HepG2 (cell line): ENCODE data around the gene TMEM184B. TPM values are rescaled to one million over a fixed set of nuclear protein-coding genes. Genes with fewer than 3 reads are reported as not detected.

Experiments used
- ATF4 ChIP-seq, 2 experiments: fragments of 450-650 bp in 1 of 2; sonication (generic) in 1 of 2; formaldehyde crosslinking; IDR thresholded peaks; 2 replicates each; pipeline versions ENCODE4 v1.5.0 to v1.8.0; 2020 to 2022; ENCODE audit warnings: mild to moderate bottlenecking in 1 of 2, missing genetic modification reagents in 1 of 2
- ERF ChIP-seq: IDR thresholded peaks from 2 replicates; pipeline ENCODE4 v1.6.1; 2018; ENCODE audit warnings: missing biosample characterization, missing genetic modification reagents
- GABPB1 ChIP-seq: IDR thresholded peaks from 2 replicates; pipeline ENCODE4 v1.6.1; 2016; ENCODE audit warnings: mild to moderate bottlenecking, missing genetic modification reagents, moderate library complexity, missing compliant biosample characterization
- HHEX ChIP-seq: IDR thresholded peaks from 2 replicates; pipeline ENCODE4 v1.6.1; 2016; ENCODE audit warnings: control low read depth
- JDP2 ChIP-seq: sonication (generic); formaldehyde crosslinking; IDR thresholded peaks from 2 replicates; pipeline ENCODE4 v1.8.1; 2022; ENCODE audit warnings: missing genetic modification reagents, borderline replicate concordance
- MAZ ChIP-seq, 2 experiments: sonication (generic) in 1 of 2; formaldehyde crosslinking in 1 of 2; IDR thresholded peaks; 2 replicates each; pipeline versions ENCODE4 v1.5.0 to v1.6.1; 2012 to 2020; ENCODE audit warnings: low read depth in 2 of 2, mild to moderate bottlenecking in 2 of 2, borderline replicate concordance in 1 of 2, improper control_type of control experiment in 1 of 2, low read length in 1 of 2, missing genetic modification reagents in 1 of 2, moderate library complexity in 1 of 2
- NBN ChIP-seq: fragments of 450-650 bp; conservative IDR thresholded peaks from 2 replicates; pipeline ENCODE4 v1.6.1; 2017
- RBFOX2 ChIP-seq: fragments of 200-400 bp; formaldehyde crosslinking; IDR thresholded peaks from 2 replicates; pipeline ENCODE4 v1.6.1; 2017; ENCODE audit warnings: low read depth, mild to moderate bottlenecking, low read length
- SOX5 ChIP-seq: IDR thresholded peaks from 2 replicates; pipeline ENCODE4 v1.6.1; 2016; ENCODE audit warnings: borderline replicate concordance
- SOX6 ChIP-seq, 2 experiments: fragments of 450-650 bp in 1 of 2; sonication (generic) in 1 of 2; formaldehyde crosslinking in 1 of 2; IDR thresholded peaks; 2 replicates each; pipeline versions ENCODE4 v1.4.0 to v1.6.1; 2017 to 2020; ENCODE audit warnings: antibody characterized with exemption in 1 of 2, mild to moderate bottlenecking in 1 of 2, missing genetic modification reagents in 1 of 2
- TEAD3 ChIP-seq: optimal IDR thresholded peaks from 2 replicates; pipeline ENCODE3; 2016; ENCODE audit warnings: borderline replicate concordance
- ZNF331 ChIP-seq: sonication (generic); formaldehyde crosslinking; IDR thresholded peaks from 2 replicates; pipeline ENCODE4 v1.4.0; 2020; ENCODE audit warnings: missing genetic modification reagents
- ZNF441 ChIP-seq: sonication (generic); formaldehyde crosslinking; IDR thresholded peaks from 2 replicates; pipeline ENCODE4 v1.7.0; 2021; ENCODE audit warnings: missing genetic modification reagents, borderline replicate concordance
- ZNF879 ChIP-seq: sonication (generic); formaldehyde crosslinking; IDR thresholded peaks from 2 replicates; pipeline ENCODE4 v1.8.1; 2023; ENCODE audit warnings: missing genetic modification reagents
- polyA plus RNA-seq, 8 experiments: library from polyadenylated mRNA; depleted of rRNA in 3 of 8; stranded (reverse) in 7 of 8; unstranded in 1 of 8; fragments of >200 nt; fragmentation: Illumina TruSeq in 4 of 8; extraction: Trizol in 4 of 8; gene quantifications; 2 replicates each; pipeline versions ENCODE4 v1.2.1 to v1.2.3, GENCODE V29; 2011 to 2016; ENCODE audit warnings: low read depth in 4 of 8, missing spikeins in 1 of 8, mixed read lengths in 1 of 8; ENCODE audit not compliant: insufficient read depth in 1 of 8
- total RNA-seq, 5 experiments: library from RNA; depleted of rRNA; stranded (reverse); fragments of >200 nt; fragmentation: Illumina TruSeq; extraction: Trizol; gene quantifications; 2 replicates each; pipeline ENCODE4 v1.2.3, GENCODE V29; 2016; ENCODE audit warnings: low read depth in 1 of 5
- TF ChIP-seq, protein P1 (sequence below): sonication (generic); formaldehyde crosslinking; IDR thresholded peaks from 2 replicates; pipeline ENCODE4 v1.4.0; 2020; ENCODE audit warnings: mild to moderate bottlenecking, missing genetic modification reagents

TMEM184B gene
- total and polyA plus RNA-seq, 2 of the 13 experiments (the other 11 are each of a cell fraction or from before 2014, with no cell fraction given) = 15.9 to 16.0 TPM

- TF ChIP-seq ERF (CRISPR knock-in tag) (no peak), GABPB1 (CRISPR knock-in tag) (peak; percentile 21; the same call in 1 of the 2 replicates), SOX6 (IDR thresholded peaks at IDR 0.05) (no peak), SOX6 (CRISPR knock-in tag; IDR thresholded peaks at IDR 0.05) (0 out of 2 replicates have a peak, but pooled peaks have one; percentile 18), MAZ (IDR thresholded peaks at IDR 0.05; ENCODE audit: borderline replicate concordance, low read depth, low read length) (peak; percentile 56; the same call in 1 of the 2 replicates), MAZ (CRISPR knock-in tag; IDR thresholded peaks at IDR 0.05; ENCODE audit: low read depth) (peak; percentile 33; the same call in 1 of the 2 replicates), HHEX (CRISPR knock-in tag) (no peak), TEAD3 (CRISPR knock-in tag) (no peak), ATF4 (CRISPR knock-in tag; IDR thresholded peaks at IDR 0.05) (peak in 1 of 2 experiments; percentile 46; a peak in 2 of 4 replicates), ZNF441 (CRISPR knock-in tag) (peak; percentile 56; the same call in 1 of the 2 replicates), JDP2 (CRISPR knock-in tag) (no peak; the same call in 1 of the 2 replicates), ZNF879 (CRISPR knock-in tag) (no peak), NBN (no peak), ZNF331 (CRISPR knock-in tag) (no peak), RBFOX2 (peak; percentile 23; the same call in 1 of the 2 replicates), SOX5 (0 out of 2 replicates have a peak, but pooled peaks have one; percentile 8)
- TF ChIP-seq, protein P1, sequence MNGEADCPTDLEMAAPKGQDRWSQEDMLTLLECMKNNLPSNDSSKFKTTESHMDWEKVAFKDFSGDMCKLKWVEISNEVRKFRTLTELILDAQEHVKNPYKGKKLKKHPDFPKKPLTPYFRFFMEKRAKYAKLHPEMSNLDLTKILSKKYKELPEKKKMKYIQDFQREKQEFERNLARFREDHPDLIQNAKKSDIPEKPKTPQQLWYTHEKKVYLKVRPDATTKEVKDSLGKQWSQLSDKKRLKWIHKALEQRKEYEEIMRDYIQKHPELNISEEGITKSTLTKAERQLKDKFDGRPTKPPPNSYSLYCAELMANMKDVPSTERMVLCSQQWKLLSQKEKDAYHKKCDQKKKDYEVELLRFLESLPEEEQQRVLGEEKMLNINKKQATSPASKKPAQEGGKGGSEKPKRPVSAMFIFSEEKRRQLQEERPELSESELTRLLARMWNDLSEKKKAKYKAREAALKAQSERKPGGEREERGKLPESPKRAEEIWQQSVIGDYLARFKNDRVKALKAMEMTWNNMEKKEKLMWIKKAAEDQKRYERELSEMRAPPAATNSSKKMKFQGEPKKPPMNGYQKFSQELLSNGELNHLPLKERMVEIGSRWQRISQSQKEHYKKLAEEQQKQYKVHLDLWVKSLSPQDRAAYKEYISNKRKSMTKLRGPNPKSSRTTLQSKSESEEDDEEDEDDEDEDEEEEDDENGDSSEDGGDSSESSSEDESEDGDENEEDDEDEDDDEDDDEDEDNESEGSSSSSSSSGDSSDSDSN (CRISPR knock-in tag) = peak; percentile 10
These were observed 44.5 kb upstream of the TMEM184B start, which contains the start of gene CSNK1E (continued) for GRCh38 chr22:38317122-38317994.
